Natural killer cell treated with Interleukin-12 subunit alpha and Interleukin-12 subunit beta and Interleukin-15 and Interleukin-18, amount 100 ng/mL, for 72 hours (primary cell): Measurements from ENCODE around the gene CELF2. TPM values are rescaled to one million over a fixed set of nuclear protein-coding genes. Genes with fewer than 3 reads are reported as not detected.

Source experiments
- ATAC-seq, 2 donors: fragments of 150-1000 bp; cut with Tn5 transposase in 1 of 2; sonication (Bioruptor Pico), chemical (Tn5 transposase) in 1 of 2; 2 replicates each; pipeline ENCODE4 v1.10.0; 2021
- DNase-seq: peaks from one replicate; pipeline ENCODE4 v3.0.0; 2022; ENCODE audit warnings: low spot score
- H3K27ac Mint-ChIP-seq, 2 donors: 1 replicate in 1 of 2; 2 replicates in 1 of 2; pipeline ENCODE4 v1.8.0; 2022; ENCODE audit warnings: mixed read lengths in 2 of 2, mild to moderate bottlenecking in 1 of 2, moderate library complexity in 1 of 2
- H3K27me3 Mint-ChIP-seq, 2 donors: 1 replicate in 1 of 2; 2 replicates in 1 of 2; pipeline ENCODE4 v1.8.0; 2022; ENCODE audit warnings: mixed read lengths in 2 of 2
- H3K36me3 Mint-ChIP-seq: one replicate; pipeline ENCODE4 v1.8.0; 2022; ENCODE audit warnings: mixed read lengths
- H3K4me1 Mint-ChIP-seq, 2 donors: 1 replicate in 1 of 2; 2 replicates in 1 of 2; pipeline ENCODE4 v1.8.0; 2022; ENCODE audit warnings: low read depth in 2 of 2, mixed read lengths in 2 of 2, mild to moderate bottlenecking in 1 of 2
- H3K4me3 Mint-ChIP-seq: one replicate; pipeline ENCODE4 v1.8.0; 2022; ENCODE audit warnings: mixed read lengths
- H3K9me3 Mint-ChIP-seq: 2 replicates; pipeline ENCODE4 v1.8.0; 2022; ENCODE audit warnings: mixed read lengths
- total RNA-seq, 2 donors: library from RNA; stranded (reverse); gene quantifications; one replicate each; pipeline ENCODE4 v1.2.3, GENCODE V29; 2022

Gene CELF2
- total RNA-seq, 2 donors from 2014 or later = 185 to 208 TPM

GRCh38 chr10:11286261-11286852 is 268.7 kb downstream of the CELF2 start:
- Mint-ChIP-seq H3K4me1 (peaks cover 0 to 25% of the 10 kb centered on the region in 2 donors), H3K27me3 (no peaks in the 10 kb centered on the region), H3K27ac (no peak overlapping the region), H3K36me3 (peaks cover 20% of the 10 kb centered on the region), H3K4me3 (peak overlapping the region; percentile 58), H3K9me3 (no peaks in the 10 kb centered on the region)
- DNase-seq (no peak), ATAC-seq (peak; percentile 64 to 76)

GRCh38 chr10:11288302-11288701 is 270.6 kb downstream of the CELF2 start:
- Mint-ChIP-seq H3K4me3 (no peak overlapping the region), H3K36me3 (peaks cover 33% of the 10 kb centered on the region), H3K27ac (no peak overlapping the region), H3K27me3 (no peaks in the 10 kb centered on the region), H3K9me3 (no peaks in the 10 kb centered on the region), H3K4me1 (peaks cover 12 to 33% of the 10 kb centered on the region in 2 donors)
- no peak for ATAC-seq
- no peak for DNase-seq

- H3K9me3 Mint-ChIP-seq = no peaks in the 10 kb centered on the region
- H3K4me3 Mint-ChIP-seq = no peak overlapping the region
- no peaks in the 10 kb centered on the region for H3K27me3 Mint-ChIP-seq
- H3K36me3 Mint-ChIP-seq = peaks cover 49% of the 10 kb centered on the region
- H3K27ac Mint-ChIP-seq = no peak overlapping the region
- no peak for ATAC-seq
- peaks cover 24 to 39% of the 10 kb centered on the region in 2 donors for H3K4me1 Mint-ChIP-seq
- no peak for DNase-seq
Observed at GRCh38 chr10:11290156-11290890, 272.7 kb downstream of the CELF2 start.

GRCh38 chr10:11292576-11293302 is 275.1 kb downstream of the CELF2 start:
- Mint-ChIP-seq H3K4me1 (peaks cover 37 to 47% of the 10 kb centered on the region in 2 donors), H3K36me3 (peaks cover 56% of the 10 kb centered on the region), H3K9me3 (no peaks in the 10 kb centered on the region), H3K27me3 (no peaks in the 10 kb centered on the region), H3K4me3 (no peak overlapping the region), H3K27ac (peak overlapping the region; percentile 73 to 87)
- no peak for DNase-seq
- no peak for ATAC-seq

GRCh38 chr10:11293332-11293731 is 275.7 kb downstream of the CELF2 start:
- Mint-ChIP-seq H3K27me3 (no peaks in the 10 kb centered on the region), H3K27ac (peak overlapping the region; percentile 73 to 87), H3K4me3 (no peak overlapping the region), H3K4me1 (peaks cover 41 to 49% of the 10 kb centered on the region in 2 donors), H3K36me3 (peaks cover 56% of the 10 kb centered on the region), H3K9me3 (no peaks in the 10 kb centered on the region)
- DNase-seq = no peak
- no peak for ATAC-seq

GRCh38 chr10:11294831-11295450 is 277.3 kb downstream of the CELF2 start:
- peaks cover 43 to 53% of the 10 kb centered on the region in 2 donors for H3K4me1 Mint-ChIP-seq
- H3K36me3 Mint-ChIP-seq = peaks cover 45% of the 10 kb centered on the region
- H3K4me3 Mint-ChIP-seq = no peak overlapping the region
- H3K27ac Mint-ChIP-seq = peak overlapping the region; percentile 73 to 87
- no peaks in the 10 kb centered on the region for H3K27me3 Mint-ChIP-seq
- H3K9me3 Mint-ChIP-seq = no peaks in the 10 kb centered on the region
- no peak for DNase-seq
- no peak for ATAC-seq

GRCh38 chr10:11295492-11295891 is 277.8 kb downstream of the CELF2 start:
- ATAC-seq (no peak), DNase-seq (no peak)
- peaks cover 43% of the 10 kb centered on the region for H3K36me3 Mint-ChIP-seq

GRCh38 chr10:11297136-11297535 is 279.5 kb downstream of the CELF2 start:
- DNase-seq = no peak
- no peak overlapping the region for H3K4me3 Mint-ChIP-seq
- peak overlapping the region; percentile 29 to 87 for H3K27ac Mint-ChIP-seq
- no peaks in the 10 kb centered on the region for H3K27me3 Mint-ChIP-seq
- no peaks in the 10 kb centered on the region for H3K9me3 Mint-ChIP-seq
- no peak for ATAC-seq
- H3K4me1 Mint-ChIP-seq = peaks cover 41 to 53% of the 10 kb centered on the region in 2 donors
- peaks cover 45% of the 10 kb centered on the region for H3K36me3 Mint-ChIP-seq

More at GRCh38 chr10:11295492-11295891, 277.8 kb downstream of the CELF2 start:
- no peaks in the 10 kb centered on the region for H3K9me3 Mint-ChIP-seq
- H3K27me3 Mint-ChIP-seq = no peaks in the 10 kb centered on the region
- peaks cover 43 to 50% of the 10 kb centered on the region in 2 donors for H3K4me1 Mint-ChIP-seq
- peak overlapping the region; percentile 73 to 87 for H3K27ac Mint-ChIP-seq
- no peak overlapping the region for H3K4me3 Mint-ChIP-seq

- Mint-ChIP-seq H3K27me3 (no peaks in the 10 kb centered on the region), H3K4me3 (no peak overlapping the region), H3K27ac (peak overlapping the region; percentile 29 to 87), H3K4me1 (peaks cover 47 to 56% of the 10 kb centered on the region in 2 donors), H3K9me3 (no peaks in the 10 kb centered on the region), H3K36me3 (peaks cover 50% of the 10 kb centered on the region)
- DNase-seq (no peak), ATAC-seq (no peak)
Observed at GRCh38 chr10:11298116-11298515, 280.4 kb downstream of the CELF2 start.

- Mint-ChIP-seq H3K9me3 (no peaks in the 10 kb centered on the region), H3K4me3 (no peak overlapping the region), H3K36me3 (peaks cover 53% of the 10 kb centered on the region), H3K27me3 (no peaks in the 10 kb centered on the region), H3K27ac (peak overlapping the region; percentile 29 to 87), H3K4me1 (peaks cover 50 to 66% of the 10 kb centered on the region in 2 donors)
- DNase-seq (no peak), ATAC-seq (peak in 1 of 2 donors; percentile 25)
Observed at GRCh38 chr10:11299125-11299524, 281.5 kb downstream of the CELF2 start.

- Mint-ChIP-seq H3K36me3 (peaks cover 51% of the 10 kb centered on the region), H3K9me3 (no peaks in the 10 kb centered on the region), H3K4me3 (no peak overlapping the region), H3K27ac (peak overlapping the region in 1 of 2 donors; percentile 87), H3K4me1 (peaks cover 50 to 68% of the 10 kb centered on the region in 2 donors), H3K27me3 (no peaks in the 10 kb centered on the region)
- no peak for ATAC-seq
- no peak for DNase-seq
Observed at GRCh38 chr10:11300026-11300425, 282.4 kb downstream of the CELF2 start.

- H3K36me3 Mint-ChIP-seq = peaks cover 47% of the 10 kb centered on the region
- H3K9me3 Mint-ChIP-seq = no peaks in the 10 kb centered on the region
- no peaks in the 10 kb centered on the region for H3K27me3 Mint-ChIP-seq
- H3K27ac Mint-ChIP-seq = peak overlapping the region in 1 of 2 donors; percentile 87
- H3K4me3 Mint-ChIP-seq = no peak overlapping the region
- H3K4me1 Mint-ChIP-seq = peaks cover 46 to 65% of the 10 kb centered on the region in 2 donors
- ATAC-seq (no peak), DNase-seq (no peak)
Observed at GRCh38 chr10:11300563-11300962, 282.9 kb downstream of the CELF2 start.

GRCh38 chr10:11301571-11302111 is 284.0 kb downstream of the CELF2 start:
- H3K27ac Mint-ChIP-seq = peak overlapping the region; percentile 55 to 87
- no peak for ATAC-seq
- peaks cover 41 to 67% of the 10 kb centered on the region in 2 donors for H3K4me1 Mint-ChIP-seq
- no peak overlapping the region for H3K4me3 Mint-ChIP-seq
- peaks cover 51% of the 10 kb centered on the region for H3K36me3 Mint-ChIP-seq
- H3K27me3 Mint-ChIP-seq = no peaks in the 10 kb centered on the region
- no peaks in the 10 kb centered on the region for H3K9me3 Mint-ChIP-seq
- no peak for DNase-seq
